Esophagus muscularis mucosa (tissue), 4 donors: ENCODE data around the gene DUSP9. TPM values are rescaled to one million over a fixed set of nuclear protein-coding genes. Genes with fewer than 3 reads are reported as not detected.
A peak's percentile ranks its signal among the peaks of the same experiment; 100 is the strongest.

Experiments used
- DNase-seq: peaks from one replicate; pipeline ENCODE4 v3.0.0-alpha.2; 2017; ENCODE audit errors: extremely low spot score
- H3K27ac ChIP-seq, 4 donors: fragments of 200-600 bp; sonication (generic); replicated peaks in 1 of 4; 1 replicate in 3 of 4; 2 replicates in 1 of 4; pipeline ENCODE4 v1.5.1; 2016 to 2019; ENCODE audit warnings: mild to moderate bottlenecking in 1 of 4
- H3K27me3 ChIP-seq, 4 donors: fragments of 200-600 bp; sonication (generic); one replicate each; pipeline versions ENCODE4 v1.5.1 to v1.6.0; 2016 to 2019
- H3K36me3 ChIP-seq, 4 donors: fragments of 200-600 bp; sonication (generic); one replicate each; pipeline ENCODE4 v1.5.1; 2016 to 2019
- H3K4me1 ChIP-seq, 4 donors: fragments of 200-600 bp; sonication (generic); one replicate each; pipeline ENCODE4 v1.5.1; 2016 to 2019
- H3K4me3 ChIP-seq, 4 donors: fragments of 200-600 bp; sonication (generic); 1 replicate in 2 of 4; 2 replicates in 2 of 4; pipeline ENCODE4 v1.5.1; 2016 to 2019; ENCODE audit warnings: mild to moderate bottlenecking in 4 of 4, moderate library complexity in 1 of 4
- H3K9me3 ChIP-seq, 4 donors: fragments of 200-600 bp; sonication (generic); 1 replicate in 3 of 4; 2 replicates in 1 of 4; pipeline ENCODE4 v1.5.1; 2016 to 2019
- CTCF ChIP-seq, 3 experiments: fragments of 200-600 bp in 2 of 3; fragments of 450-650 bp in 1 of 3; sonication (generic) in 2 of 3; IDR thresholded peaks; one replicate each; pipeline ENCODE4 v1.5.1; 2017 to 2019; ENCODE audit warnings: antibody characterized with exemption in 3 of 3, mild to moderate bottlenecking in 2 of 3, moderate library complexity in 1 of 3
- EP300 ChIP-seq: sonication (generic); formaldehyde crosslinking; IDR thresholded peaks from one replicate; pipeline ENCODE4 v1.6.1; 2017; ENCODE audit warnings: antibody characterized with exemption
- POLR2A ChIP-seq: fragments of 450-650 bp; IDR thresholded peaks from one replicate; pipeline ENCODE4 v1.6.1; 2017; ENCODE audit warnings: antibody characterized with exemption, moderate library complexity, mild to moderate bottlenecking, low read depth
- POLR2AphosphoS5 ChIP-seq, 2 donors: sonication (generic); formaldehyde crosslinking; IDR thresholded peaks; one replicate each; pipeline ENCODE4 v1.6.1; 2017; ENCODE audit warnings: antibody characterized with exemption in 2 of 2
- WGBS: methylation state at CpG from one replicate; pipeline ENCODE4 v1.1.5; 2018; 5-methylcytosine and 5-hydroxymethylcytosine counted together
- intact Hi-C: fragments of 100-400 bp; cut with DNase I; formaldehyde crosslinking; loops from one replicate; pipeline ENCODE4 v1.15.1; 2023
- total RNA-seq, 4 donors: library from RNA; depleted of rRNA; stranded (reverse); fragments of >200 nt; gene quantifications; one replicate each; pipeline versions ENCODE4 v1.1.0 to v1.2.1, GENCODE V29; 2016

The DUSP9 gene
- total RNA-seq, 4 donors from 2014 or later: not detected

DNA sequence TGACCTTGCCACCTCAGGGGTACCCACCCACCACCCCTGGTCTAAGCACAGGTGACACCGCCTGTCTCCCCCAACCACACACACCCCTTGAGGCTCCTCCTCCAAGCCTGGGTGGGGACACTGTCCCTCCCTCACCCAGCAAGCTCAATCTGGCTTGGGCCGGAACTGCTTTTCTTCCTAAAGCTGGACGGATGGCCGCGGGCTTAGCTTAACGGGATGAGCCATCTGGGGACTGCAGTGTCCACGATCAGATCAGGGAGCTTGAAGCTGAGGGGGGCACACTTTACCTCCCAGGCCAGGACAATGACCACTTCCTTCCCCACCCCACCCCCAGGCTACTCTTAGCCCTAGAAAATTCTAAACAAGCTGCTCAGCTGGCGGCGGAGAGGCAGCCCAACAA, 39.7 kb downstream of the DUSP9 start:
- 52% methylated on average over 8 of the region's 9 CpGs for WGBS
- Histone ChIP-seq H3K4me3 (no peak overlapping the region), H3K27ac (peak overlapping the region; percentile 72 to 81 (median 78)), H3K36me3 (no peaks in the 10 kb centered on the region), H3K27me3 (no peaks in the 10 kb centered on the region), H3K9me3 (peaks cover 0 to 8% (median 0%) of the 10 kb centered on the region in 4 donors), H3K4me1 (peaks cover 3 to 35% (median 29%) of the 10 kb centered on the region in 4 donors)
- TF ChIP-seq CTCF (IDR thresholded peaks at IDR 0.05) (no peak), POLR2AphosphoS5 (IDR thresholded peaks at IDR 0.05) (no peak), EP300 (no peak)
- DNase-seq: no peak
- intact Hi-C loops: no loop called here

- no peak for DNase-seq
- intact Hi-C loops: no loop called here
- no peaks in the 10 kb centered on the region for H3K36me3 ChIP-seq
- H3K9me3 ChIP-seq: peaks cover 0 to 8% (median 0%) of the 10 kb centered on the region in 4 donors
- peak within 1 kb of the TSS; percentile 53 to 68 (median 62) for H3K4me3 ChIP-seq
- TF ChIP-seq CTCF (IDR thresholded peaks at IDR 0.05) (peak; percentile 22 to 43 (median 33)), EP300 (no peak), POLR2AphosphoS5 (IDR thresholded peaks at IDR 0.05) (peak in 1 of 2 donors; percentile 82), POLR2A (no peak)
- H3K27ac ChIP-seq: peak within 1 kb of the TSS; percentile 83 to 86 (median 86)
- peaks cover 3 to 35% (median 30%) of the 10 kb centered on the region in 4 donors for H3K4me1 ChIP-seq
- no peaks in the 10 kb centered on the region for H3K27me3 ChIP-seq
- WGBS: 27% methylated on average over 28 of the region's 66 CpGs
These were observed 40.4 kb downstream of the DUSP9 start, which contains the start of gene SLC6A8 for GRCh38 chrX:153687121-153688039. Gene SLC6A8, plus strand, starts transcription at chrX:153687926. Its CDS starts 649 bp downstream, at chrX:153688575.

DNA sequence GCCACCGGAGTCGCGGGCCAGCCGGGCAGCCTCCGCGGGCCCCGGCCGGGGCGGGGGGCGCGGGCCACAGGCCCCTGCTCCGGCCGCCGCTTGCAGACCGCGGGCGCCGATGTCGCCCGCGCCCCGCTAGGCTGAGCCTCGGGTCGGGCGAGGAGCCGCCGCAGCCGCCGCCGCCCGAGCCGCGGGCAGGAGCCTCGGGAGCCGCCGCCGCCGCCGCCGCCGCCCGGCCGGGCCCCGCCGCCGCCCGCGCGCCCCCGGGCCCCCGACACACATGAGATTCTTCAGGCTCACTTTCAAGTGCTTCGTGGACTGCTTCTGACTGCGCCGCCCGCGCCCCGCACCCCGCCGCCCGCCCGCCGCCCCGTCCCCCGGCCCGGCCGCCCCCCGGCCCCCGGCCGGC, 41.1 kb downstream of the DUSP9 start:
- peak overlapping the region in 3 of 4 donors; percentile 45 to 68 (median 61) for H3K4me3 ChIP-seq
- TF ChIP-seq POLR2A: no peak
- peak overlapping the region in 2 of 4 donors; percentile 81 to 85 for H3K27ac ChIP-seq
- H3K9me3 ChIP-seq: peaks cover 0 to 8% (median 0%) of the 10 kb centered on the region in 4 donors
- intact Hi-C loops: no loop called here
- no peaks in the 10 kb centered on the region for H3K27me3 ChIP-seq
- H3K4me1 ChIP-seq: peaks cover 3 to 35% (median 30%) of the 10 kb centered on the region in 4 donors
- no peak for DNase-seq
- peaks cover 0 to 6% (median 1%) of the 10 kb centered on the region in 4 donors for H3K36me3 ChIP-seq
- WGBS: no CpG with 5 or more reads among the region's 69 CpGs

DNA sequence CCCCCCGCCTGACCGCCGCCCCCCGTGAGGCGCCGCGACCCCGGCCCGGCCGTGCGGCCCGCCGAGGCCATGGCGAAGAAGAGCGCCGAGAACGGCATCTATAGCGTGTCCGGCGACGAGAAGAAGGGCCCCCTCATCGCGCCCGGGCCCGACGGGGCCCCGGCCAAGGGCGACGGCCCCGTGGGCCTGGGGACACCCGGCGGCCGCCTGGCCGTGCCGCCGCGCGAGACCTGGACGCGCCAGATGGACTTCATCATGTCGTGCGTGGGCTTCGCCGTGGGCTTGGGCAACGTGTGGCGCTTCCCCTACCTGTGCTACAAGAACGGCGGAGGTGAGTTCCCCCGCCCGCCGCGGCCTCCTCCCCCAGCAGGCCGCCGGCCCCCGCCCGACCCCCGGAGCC, 41.5 kb downstream of the DUSP9 start:
- H3K4me1 ChIP-seq: peaks cover 3 to 35% (median 30%) of the 10 kb centered on the region in 4 donors
- H3K4me3 ChIP-seq: peak overlapping the region; percentile 53 to 68 (median 62)
- H3K27ac ChIP-seq: peak overlapping the region; percentile 83 to 86 (median 86)
- no peaks in the 10 kb centered on the region for H3K27me3 ChIP-seq
- peaks cover 0 to 5% (median 0%) of the 10 kb centered on the region in 4 donors for H3K9me3 ChIP-seq
- intact Hi-C loops: no loop called here
- 0% methylated on average over 12 of the region's 57 CpGs for WGBS
- H3K36me3 ChIP-seq: peaks cover 0 to 10% (median 5%) of the 10 kb centered on the region in 4 donors
- TF ChIP-seq POLR2AphosphoS5 (IDR thresholded peaks at IDR 0.05): no peak
- TF ChIP-seq POLR2A: no peak
- no peak for TF ChIP-seq CTCF (IDR thresholded peaks at IDR 0.05)
- TF ChIP-seq EP300: no peak
- no peak for DNase-seq

- intact Hi-C loops: no loop called here
- Histone ChIP-seq H3K9me3 (no peaks in the 10 kb centered on the region), H3K4me1 (peaks cover 3 to 35% (median 30%) of the 10 kb centered on the region in 4 donors), H3K27ac (peak overlapping the region; percentile 83 to 86 (median 86)), H3K27me3 (no peaks in the 10 kb centered on the region), H3K36me3 (peaks cover 0 to 12% (median 10%) of the 10 kb centered on the region in 4 donors), H3K4me3 (peak overlapping the region; percentile 53 to 68 (median 62))
- 26% methylated on average over 17 of the region's 53 CpGs for WGBS
- TF ChIP-seq POLR2AphosphoS5 (IDR thresholded peaks at IDR 0.05): no peak
- TF ChIP-seq CTCF (IDR thresholded peaks at IDR 0.05): no peak
- TF ChIP-seq POLR2A: no peak
- TF ChIP-seq EP300: no peak
- DNase-seq: no peak
These were observed 42.0 kb downstream of the DUSP9 start for GRCh38 chrX:153688911-153689590.
